Glutamatergic neuron (in vitro differentiated cells): Measurements from ENCODE around the gene DAZAP1. TPM values are rescaled to one million over a fixed set of nuclear protein-coding genes. Genes with fewer than 3 reads are reported as not detected.
A peak's percentile ranks its signal among the peaks of the same experiment; 100 is the strongest.

ENCODE experiments used
- DNase-seq: peaks from one replicate; pipeline ENCODE4 v3.0.0; 2022
- H3K27ac Mint-ChIP-seq: one replicate; pipeline ENCODE4 v1.8.0; 2020; ENCODE audit warnings: mild to moderate bottlenecking, mixed read lengths, inconsistent platforms; ENCODE audit not compliant: unreplicated experiment
- H3K27me3 Mint-ChIP-seq: one replicate; pipeline ENCODE4 v1.8.0; 2020; ENCODE audit warnings: mild to moderate bottlenecking, moderate library complexity, mixed read lengths, inconsistent platforms; ENCODE audit not compliant: unreplicated experiment
- H3K36me3 Mint-ChIP-seq: one replicate; pipeline ENCODE4 v1.8.0; 2020; ENCODE audit warnings: mild to moderate bottlenecking, mixed read lengths, inconsistent platforms; ENCODE audit not compliant: unreplicated experiment
- H3K4me1 Mint-ChIP-seq: one replicate; pipeline ENCODE4 v1.8.0; 2020; ENCODE audit warnings: mild to moderate bottlenecking, low read depth, mixed read lengths, inconsistent platforms; ENCODE audit not compliant: unreplicated experiment
- H3K4me3 Mint-ChIP-seq: one replicate; pipeline ENCODE4 v1.8.0; 2020; ENCODE audit warnings: mild to moderate bottlenecking, mixed read lengths, inconsistent platforms; ENCODE audit not compliant: unreplicated experiment
- H3K9me3 Mint-ChIP-seq: one replicate; pipeline ENCODE4 v1.8.0; 2020; ENCODE audit warnings: mild to moderate bottlenecking, moderate library complexity, mixed read lengths, inconsistent platforms; ENCODE audit not compliant: unreplicated experiment
- total RNA-seq: library from RNA; stranded (reverse); fragmentation: NEBNext Ultra II Directional; extraction: Animal tissue kit (Norgen Biotek cat#: 25700); gene quantifications from one replicate; pipeline ENCODE4 v1.2.1, GENCODE V29; 2021; ENCODE audit not compliant: unreplicated experiment
- TF ChIP-seq, protein P1 (sequence below): fragments of 200-600 bp; sonication (generic); IDR thresholded peaks from one replicate; pipeline ENCODE4 v1.5.0; 2021; ENCODE audit not compliant: partially characterized antibody, unreplicated experiment

Gene DAZAP1
- total RNA-seq, 1 donor from 2014 or later = 135 TPM

- Mint-ChIP-seq H3K9me3 (peaks cover 3% of the 10 kb centered on the region), H3K27ac (no peak overlapping the region), H3K4me1 (no peaks in the 10 kb centered on the region), H3K27me3 (peaks cover 1% of the 10 kb centered on the region), H3K4me3 (no peak overlapping the region), H3K36me3 (no peaks in the 10 kb centered on the region)
- no peak for DNase-seq
- TF ChIP-seq, protein P1, sequence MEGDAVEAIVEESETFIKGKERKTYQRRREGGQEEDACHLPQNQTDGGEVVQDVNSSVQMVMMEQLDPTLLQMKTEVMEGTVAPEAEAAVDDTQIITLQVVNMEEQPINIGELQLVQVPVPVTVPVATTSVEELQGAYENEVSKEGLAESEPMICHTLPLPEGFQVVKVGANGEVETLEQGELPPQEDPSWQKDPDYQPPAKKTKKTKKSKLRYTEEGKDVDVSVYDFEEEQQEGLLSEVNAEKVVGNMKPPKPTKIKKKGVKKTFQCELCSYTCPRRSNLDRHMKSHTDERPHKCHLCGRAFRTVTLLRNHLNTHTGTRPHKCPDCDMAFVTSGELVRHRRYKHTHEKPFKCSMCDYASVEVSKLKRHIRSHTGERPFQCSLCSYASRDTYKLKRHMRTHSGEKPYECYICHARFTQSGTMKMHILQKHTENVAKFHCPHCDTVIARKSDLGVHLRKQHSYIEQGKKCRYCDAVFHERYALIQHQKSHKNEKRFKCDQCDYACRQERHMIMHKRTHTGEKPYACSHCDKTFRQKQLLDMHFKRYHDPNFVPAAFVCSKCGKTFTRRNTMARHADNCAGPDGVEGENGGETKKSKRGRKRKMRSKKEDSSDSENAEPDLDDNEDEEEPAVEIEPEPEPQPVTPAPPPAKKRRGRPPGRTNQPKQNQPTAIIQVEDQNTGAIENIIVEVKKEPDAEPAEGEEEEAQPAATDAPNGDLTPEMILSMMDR = no peak
Measured at GRCh38 chr19:1397838-1398237, 9.5 kb upstream of the DAZAP1 start.

DNA sequence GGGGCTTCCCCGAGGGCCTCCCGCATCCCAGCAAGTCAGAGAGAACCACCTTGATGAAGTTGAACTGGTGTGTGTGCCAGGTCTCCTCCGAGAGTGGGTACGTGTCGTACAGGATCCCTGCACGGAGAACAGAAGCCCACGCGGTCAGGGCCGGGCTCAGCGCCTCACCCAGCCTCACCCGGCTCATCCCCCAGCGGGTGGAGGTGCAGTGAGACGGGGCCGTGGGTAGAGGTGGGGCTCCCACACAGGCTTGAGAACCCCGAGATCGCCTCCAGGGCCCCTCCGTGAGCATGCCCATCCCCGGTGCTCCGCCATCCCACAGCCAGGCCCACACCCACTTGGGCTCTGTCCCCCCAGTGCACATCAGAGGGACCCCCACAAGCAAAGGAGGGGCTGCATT, 8.3 kb upstream of the DAZAP1 start:
- Mint-ChIP-seq H3K9me3 (peaks cover 4% of the 10 kb centered on the region), H3K36me3 (no peaks in the 10 kb centered on the region), H3K27ac (no peak overlapping the region), H3K27me3 (peaks cover 1% of the 10 kb centered on the region), H3K4me3 (no peak overlapping the region), H3K4me1 (no peaks in the 10 kb centered on the region)
- DNase-seq = no peak
- TF ChIP-seq, protein P1 = no peak

DNA sequence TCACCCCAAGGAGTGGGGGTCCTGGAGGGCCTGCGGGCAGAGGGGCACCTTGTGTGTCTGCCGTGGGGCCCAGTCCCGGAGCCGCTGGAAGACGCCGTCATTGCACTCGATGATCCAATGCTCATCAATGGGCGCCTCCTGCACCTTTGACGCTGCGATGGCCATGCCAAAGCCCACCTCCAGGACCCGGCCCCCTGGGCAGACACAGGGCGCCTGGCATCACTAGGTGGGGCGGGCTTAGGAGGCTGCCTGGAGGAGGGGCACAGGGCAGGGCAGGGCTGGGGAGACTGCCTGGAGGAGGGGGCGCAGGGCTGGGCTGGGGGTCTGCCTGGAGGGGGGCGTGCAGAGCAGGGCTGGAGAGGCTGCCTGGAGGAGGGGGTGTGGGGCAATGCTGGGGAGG, 7.6 kb upstream of the DAZAP1 start:
- H3K27me3 Mint-ChIP-seq = peaks cover 1% of the 10 kb centered on the region
- no peak overlapping the region for H3K27ac Mint-ChIP-seq

GRCh38 chr19:1400281-1401137, 6.9 kb upstream of the DAZAP1 start:
- no peaks in the 10 kb centered on the region for H3K36me3 Mint-ChIP-seq
- TF ChIP-seq, protein P1 = no peak
- peaks cover 1% of the 10 kb centered on the region for H3K27me3 Mint-ChIP-seq
- no peaks in the 10 kb centered on the region for H3K4me1 Mint-ChIP-seq
- peak; percentile 51 for DNase-seq
- H3K4me3 Mint-ChIP-seq = peak overlapping the region; percentile 52
- no peak overlapping the region for H3K27ac Mint-ChIP-seq
- H3K9me3 Mint-ChIP-seq = peaks cover 4% of the 10 kb centered on the region

More for the DNA sequence above, 7.6 kb upstream of the DAZAP1 start:
- no peaks in the 10 kb centered on the region for H3K4me1 Mint-ChIP-seq
- TF ChIP-seq, protein P1 = no peak
- no peak for DNase-seq
- no peak overlapping the region for H3K4me3 Mint-ChIP-seq
- peaks cover 4% of the 10 kb centered on the region for H3K9me3 Mint-ChIP-seq
- H3K36me3 Mint-ChIP-seq = no peaks in the 10 kb centered on the region
